H1 (cell line): Measurements from ENCODE around the gene H1-8. TPM values are rescaled to one million over a fixed set of nuclear protein-coding genes. Genes with fewer than 3 reads are reported as not detected.

Source experiments
- EGR1 ChIP-seq: IDR thresholded peaks from 2 replicates; pipeline ENCODE4 v1.6.1; 2011; ENCODE audit warnings: low read depth, low read length, borderline replicate concordance
- GABPA ChIP-seq: IDR thresholded peaks from 2 replicates; pipeline ENCODE4 v1.6.1; 2011; ENCODE audit warnings: mild to moderate bottlenecking, low read length, moderate library complexity, borderline replicate concordance; ENCODE audit not compliant: insufficient read depth
- SIN3A ChIP-seq, 2 experiments: IDR thresholded peaks in 1 of 2; conservative IDR thresholded peaks in 1 of 2; 2 replicates each; pipeline ENCODE4 v1.6.1; 2011 to 2012; ENCODE audit warnings: low read length in 2 of 2, improper control_type of control experiment in 1 of 2, low read depth in 1 of 2, mild to moderate bottlenecking in 1 of 2
- SRF ChIP-seq: IDR thresholded peaks from 2 replicates; pipeline ENCODE4 v1.6.1; 2011; ENCODE audit warnings: mild to moderate bottlenecking, low read depth, low read length, moderate library complexity
- YY1 ChIP-seq: IDR thresholded peaks from 2 replicates; pipeline ENCODE4 v1.6.1; 2011; ENCODE audit warnings: low read depth, mild to moderate bottlenecking, low read length
- polyA plus RNA-seq, 7 experiments: library from polyadenylated mRNA; depleted of rRNA in 3 of 7; stranded (reverse) in 5 of 7; unstranded in 2 of 7; fragments of >200 nt in 5 of 7; fragments of 200-250 nt in 2 of 7; gene quantifications; 1 replicate in 5 of 7; 2 replicates in 1 of 7; 4 replicates in 1 of 7; pipeline versions ENCODE4 v1.2.1 to v1.2.3, GENCODE V29; 2011 to 2013; ENCODE audit warnings: missing spikeins in 2 of 7, mixed read lengths in 2 of 7
- total RNA-seq: library from RNA; stranded (reverse); fragmentation: NEBNext Ultra II Directional; extraction: Animal tissue kit (Norgen Biotek cat#: 25700); gene quantifications from 2 replicates; pipeline ENCODE4 v1.2.1, GENCODE V29; 2021
- TF ChIP-seq, protein P1 (sequence below): fragments of 300-600 bp; sonication (generic); IDR thresholded peaks from 2 replicates; pipeline ENCODE4 v1.7.1; 2012; ENCODE audit warnings: low read length, moderate library complexity, mild to moderate bottlenecking, inconsistent platforms; ENCODE audit not compliant: insufficient replicate concordance

Gene H1-8
- total and polyA plus RNA-seq, 2 of the 8 experiments (the other 6 are each of a cell fraction or from before 2014, with no cell fraction given): not detected

- TF ChIP-seq, protein P1, sequence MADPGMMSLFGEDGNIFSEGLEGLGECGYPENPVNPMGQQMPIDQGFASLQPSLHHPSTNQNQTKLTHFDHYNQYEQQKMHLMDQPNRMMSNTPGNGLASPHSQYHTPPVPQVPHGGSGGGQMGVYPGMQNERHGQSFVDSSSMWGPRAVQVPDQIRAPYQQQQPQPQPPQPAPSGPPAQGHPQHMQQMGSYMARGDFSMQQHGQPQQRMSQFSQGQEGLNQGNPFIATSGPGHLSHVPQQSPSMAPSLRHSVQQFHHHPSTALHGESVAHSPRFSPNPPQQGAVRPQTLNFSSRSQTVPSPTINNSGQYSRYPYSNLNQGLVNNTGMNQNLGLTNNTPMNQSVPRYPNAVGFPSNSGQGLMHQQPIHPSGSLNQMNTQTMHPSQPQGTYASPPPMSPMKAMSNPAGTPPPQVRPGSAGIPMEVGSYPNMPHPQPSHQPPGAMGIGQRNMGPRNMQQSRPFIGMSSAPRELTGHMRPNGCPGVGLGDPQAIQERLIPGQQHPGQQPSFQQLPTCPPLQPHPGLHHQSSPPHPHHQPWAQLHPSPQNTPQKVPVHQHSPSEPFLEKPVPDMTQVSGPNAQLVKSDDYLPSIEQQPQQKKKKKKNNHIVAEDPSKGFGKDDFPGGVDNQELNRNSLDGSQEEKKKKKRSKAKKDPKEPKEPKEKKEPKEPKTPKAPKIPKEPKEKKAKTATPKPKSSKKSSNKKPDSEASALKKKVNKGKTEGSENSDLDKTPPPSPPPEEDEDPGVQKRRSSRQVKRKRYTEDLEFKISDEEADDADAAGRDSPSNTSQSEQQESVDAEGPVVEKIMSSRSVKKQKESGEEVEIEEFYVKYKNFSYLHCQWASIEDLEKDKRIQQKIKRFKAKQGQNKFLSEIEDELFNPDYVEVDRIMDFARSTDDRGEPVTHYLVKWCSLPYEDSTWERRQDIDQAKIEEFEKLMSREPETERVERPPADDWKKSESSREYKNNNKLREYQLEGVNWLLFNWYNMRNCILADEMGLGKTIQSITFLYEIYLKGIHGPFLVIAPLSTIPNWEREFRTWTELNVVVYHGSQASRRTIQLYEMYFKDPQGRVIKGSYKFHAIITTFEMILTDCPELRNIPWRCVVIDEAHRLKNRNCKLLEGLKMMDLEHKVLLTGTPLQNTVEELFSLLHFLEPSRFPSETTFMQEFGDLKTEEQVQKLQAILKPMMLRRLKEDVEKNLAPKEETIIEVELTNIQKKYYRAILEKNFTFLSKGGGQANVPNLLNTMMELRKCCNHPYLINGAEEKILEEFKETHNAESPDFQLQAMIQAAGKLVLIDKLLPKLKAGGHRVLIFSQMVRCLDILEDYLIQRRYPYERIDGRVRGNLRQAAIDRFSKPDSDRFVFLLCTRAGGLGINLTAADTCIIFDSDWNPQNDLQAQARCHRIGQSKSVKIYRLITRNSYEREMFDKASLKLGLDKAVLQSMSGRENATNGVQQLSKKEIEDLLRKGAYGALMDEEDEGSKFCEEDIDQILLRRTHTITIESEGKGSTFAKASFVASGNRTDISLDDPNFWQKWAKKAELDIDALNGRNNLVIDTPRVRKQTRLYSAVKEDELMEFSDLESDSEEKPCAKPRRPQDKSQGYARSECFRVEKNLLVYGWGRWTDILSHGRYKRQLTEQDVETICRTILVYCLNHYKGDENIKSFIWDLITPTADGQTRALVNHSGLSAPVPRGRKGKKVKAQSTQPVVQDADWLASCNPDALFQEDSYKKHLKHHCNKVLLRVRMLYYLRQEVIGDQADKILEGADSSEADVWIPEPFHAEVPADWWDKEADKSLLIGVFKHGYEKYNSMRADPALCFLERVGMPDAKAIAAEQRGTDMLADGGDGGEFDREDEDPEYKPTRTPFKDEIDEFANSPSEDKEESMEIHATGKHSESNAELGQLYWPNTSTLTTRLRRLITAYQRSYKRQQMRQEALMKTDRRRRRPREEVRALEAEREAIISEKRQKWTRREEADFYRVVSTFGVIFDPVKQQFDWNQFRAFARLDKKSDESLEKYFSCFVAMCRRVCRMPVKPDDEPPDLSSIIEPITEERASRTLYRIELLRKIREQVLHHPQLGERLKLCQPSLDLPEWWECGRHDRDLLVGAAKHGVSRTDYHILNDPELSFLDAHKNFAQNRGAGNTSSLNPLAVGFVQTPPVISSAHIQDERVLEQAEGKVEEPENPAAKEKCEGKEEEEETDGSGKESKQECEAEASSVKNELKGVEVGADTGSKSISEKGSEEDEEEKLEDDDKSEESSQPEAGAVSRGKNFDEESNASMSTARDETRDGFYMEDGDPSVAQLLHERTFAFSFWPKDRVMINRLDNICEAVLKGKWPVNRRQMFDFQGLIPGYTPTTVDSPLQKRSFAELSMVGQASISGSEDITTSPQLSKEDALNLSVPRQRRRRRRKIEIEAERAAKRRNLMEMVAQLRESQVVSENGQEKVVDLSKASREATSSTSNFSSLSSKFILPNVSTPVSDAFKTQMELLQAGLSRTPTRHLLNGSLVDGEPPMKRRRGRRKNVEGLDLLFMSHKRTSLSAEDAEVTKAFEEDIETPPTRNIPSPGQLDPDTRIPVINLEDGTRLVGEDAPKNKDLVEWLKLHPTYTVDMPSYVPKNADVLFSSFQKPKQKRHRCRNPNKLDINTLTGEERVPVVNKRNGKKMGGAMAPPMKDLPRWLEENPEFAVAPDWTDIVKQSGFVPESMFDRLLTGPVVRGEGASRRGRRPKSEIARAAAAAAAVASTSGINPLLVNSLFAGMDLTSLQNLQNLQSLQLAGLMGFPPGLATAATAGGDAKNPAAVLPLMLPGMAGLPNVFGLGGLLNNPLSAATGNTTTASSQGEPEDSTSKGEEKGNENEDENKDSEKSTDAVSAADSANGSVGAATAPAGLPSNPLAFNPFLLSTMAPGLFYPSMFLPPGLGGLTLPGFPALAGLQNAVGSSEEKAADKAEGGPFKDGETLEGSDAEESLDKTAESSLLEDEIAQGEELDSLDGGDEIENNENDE: no peak
- TF ChIP-seq SIN3A (conservative IDR thresholded peaks at IDR 0.05 in 1 of 2, IDR thresholded peaks at IDR 0.05 in 1 of 2; ENCODE audit: low read depth in 1 of 2, low read length in 2 of 2): no peak
- no peak for TF ChIP-seq GABPA
- no peak for TF ChIP-seq SRF
- no peak for TF ChIP-seq EGR1
- no peak for TF ChIP-seq YY1
These were observed 39.8 kb downstream of the H1-8 start (continued) for GRCh38 chr3:129582799-129583198.
